Posterior vena cava (tissue), 2 donors: ENCODE data around the gene GRAP. TPM values are rescaled to one million over a fixed set of nuclear protein-coding genes. Genes with fewer than 3 reads are reported as not detected.
"Not testable (repeated sequence)": the region's sequence is repeated elsewhere in the genome, so short reads cannot be mapped to it uniquely, and the experiment has no call there.

ENCODE experiments used
- DNase-seq: peaks from one replicate; pipeline ENCODE4 v3.0.0-alpha.2; 2020; ENCODE audit warnings: low spot score
- intact Hi-C, 2 donors: fragments of 100-400 bp; cut with DNase I; formaldehyde crosslinking; loops; one replicate each; pipeline versions ENCODE4 v1.14.1 to v1.14.2; 2022 to 2023
- total RNA-seq, 2 donors: library from RNA; stranded (reverse); fragmentation: NEBNext Ultra II Directional; extraction: Animal tissue kit (Norgen Biotek cat#: 25700); gene quantifications; one replicate each; pipeline ENCODE4 v1.2.1, GENCODE V29; 2021
- donor health status: DM: yes; HTN: yes; CAD: no.
- donor health status: DM: yes; HTN: yes; CAD: no.

Gene GRAP
- total RNA-seq, 2 donors from 2014 or later, result 4.0 to 6.8 TPM

GRCh38 chr17:19047510-19047909, 753 bp upstream of the GRAP start:
- intact Hi-C loops, result not testable (repeated sequence)
- DNase-seq, result peak; percentile 42

- DNase-seq, intact Hi-C loops: not testable (repeated sequence)
These were observed 2.1 kb downstream of the GRAP start for GRCh38 chr17:19044643-19045042.

DNA sequence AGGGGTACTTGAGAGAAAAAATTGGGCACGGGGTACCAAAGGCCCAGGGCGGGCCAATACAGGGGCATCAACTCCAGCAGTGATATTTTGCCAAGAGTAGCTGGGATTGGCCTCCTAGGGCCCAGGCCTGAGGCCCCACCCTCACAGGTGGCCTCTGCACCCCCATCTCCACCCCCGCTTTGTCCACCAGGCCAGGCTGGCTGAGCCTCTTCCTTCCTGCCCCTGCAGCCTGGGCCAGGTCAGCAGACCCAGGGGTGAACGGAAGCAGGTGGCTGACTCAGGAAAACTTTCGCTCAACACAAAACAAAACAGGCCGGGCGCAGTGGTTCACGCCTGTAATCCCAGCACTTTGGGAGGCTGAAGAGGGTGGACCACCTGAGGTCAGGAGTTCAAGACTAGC, 3.7 kb downstream of the GRAP start:
- intact Hi-C loops, DNase-seq: not testable (repeated sequence)

DNA sequence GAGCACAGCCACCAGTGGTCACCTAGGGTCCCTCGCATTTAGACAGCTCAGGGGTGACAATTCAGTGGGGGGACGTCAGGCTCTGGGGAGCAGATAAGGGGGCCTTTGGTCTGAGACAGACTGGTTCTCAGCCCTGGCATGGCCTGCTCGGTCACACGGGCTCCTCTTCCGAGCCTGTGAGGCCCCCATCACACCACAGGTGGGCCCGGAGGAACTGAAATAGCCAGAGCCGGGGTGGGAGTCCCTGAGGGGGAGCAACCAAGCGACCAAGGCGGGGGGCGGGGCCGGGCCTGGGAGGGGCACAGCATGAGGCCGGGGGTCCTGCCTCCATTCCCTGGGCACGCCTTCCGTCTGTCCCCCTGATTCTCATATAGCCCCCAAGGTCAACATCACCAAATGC, 4.4 kb downstream of the GRAP start:
- intact Hi-C loops, DNase-seq: not testable (repeated sequence)

- intact Hi-C loops, DNase-seq: not testable (repeated sequence)
These were observed 4.9 kb downstream of the GRAP start for GRCh38 chr17:19041871-19042270.

GRCh38 chr17:19040350-19040749, 6.4 kb downstream of the GRAP start:
- intact Hi-C loops, DNase-seq: not testable (repeated sequence)

DNA sequence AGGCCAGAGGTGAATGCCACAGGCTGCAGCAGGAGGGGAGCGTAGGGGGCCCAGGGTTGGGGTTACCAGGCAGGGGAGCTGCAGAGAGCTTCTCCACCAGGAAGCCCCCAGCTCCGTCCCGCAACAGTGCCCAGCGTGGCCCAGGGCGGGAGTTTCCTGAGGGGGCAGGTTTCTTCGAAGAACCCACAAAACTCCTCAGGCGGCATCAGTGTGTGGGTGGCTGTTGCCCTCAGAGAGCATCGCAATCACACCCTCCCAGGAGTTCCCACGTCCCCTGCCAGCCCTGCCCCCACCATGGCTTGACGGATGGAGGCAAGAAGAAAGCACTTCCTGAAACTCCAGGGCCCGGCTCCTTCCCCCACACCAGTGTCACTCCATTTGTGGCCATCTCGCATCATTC, 8.0 kb downstream of the GRAP start:
- intact Hi-C loops, DNase-seq: not testable (repeated sequence)

- intact Hi-C loops, DNase-seq: not testable (repeated sequence)
These were observed 8.8 kb downstream of the GRAP start for GRCh38 chr17:19038007-19038406.

- intact Hi-C loops, DNase-seq: not testable (repeated sequence)
These were observed 9.2 kb downstream of the GRAP start for GRCh38 chr17:19037547-19037946.

- DNase-seq, intact Hi-C loops: not testable (repeated sequence)
These were observed 10.6 kb downstream of the GRAP start for GRCh38 chr17:19036186-19036585.

- DNase-seq, intact Hi-C loops: not testable (repeated sequence)
These were observed 14.3 kb downstream of the GRAP start for GRCh38 chr17:19032377-19032988.

DNA sequence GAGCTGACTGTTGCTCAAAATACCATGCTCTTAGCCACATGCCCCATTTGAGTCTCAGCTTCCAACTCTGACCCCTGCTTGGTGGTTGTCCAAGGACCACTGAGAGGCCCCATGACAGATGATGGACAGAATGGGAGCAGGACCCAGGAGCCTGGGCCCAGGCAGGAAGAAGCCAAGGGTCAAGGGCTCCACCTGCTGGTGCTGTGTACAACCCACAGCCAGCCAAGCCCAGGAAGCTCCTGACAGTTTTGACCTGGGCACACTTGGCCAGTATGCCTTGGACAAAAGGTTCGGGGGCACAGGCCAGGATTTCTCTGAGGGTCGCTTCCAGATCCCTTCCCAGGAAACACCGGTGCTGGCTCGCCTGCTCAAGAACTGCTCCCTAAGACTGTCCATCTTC, 15.0 kb downstream of the GRAP start:
- intact Hi-C loops, result not testable (repeated sequence)
- peak; percentile 90 for DNase-seq

DNA sequence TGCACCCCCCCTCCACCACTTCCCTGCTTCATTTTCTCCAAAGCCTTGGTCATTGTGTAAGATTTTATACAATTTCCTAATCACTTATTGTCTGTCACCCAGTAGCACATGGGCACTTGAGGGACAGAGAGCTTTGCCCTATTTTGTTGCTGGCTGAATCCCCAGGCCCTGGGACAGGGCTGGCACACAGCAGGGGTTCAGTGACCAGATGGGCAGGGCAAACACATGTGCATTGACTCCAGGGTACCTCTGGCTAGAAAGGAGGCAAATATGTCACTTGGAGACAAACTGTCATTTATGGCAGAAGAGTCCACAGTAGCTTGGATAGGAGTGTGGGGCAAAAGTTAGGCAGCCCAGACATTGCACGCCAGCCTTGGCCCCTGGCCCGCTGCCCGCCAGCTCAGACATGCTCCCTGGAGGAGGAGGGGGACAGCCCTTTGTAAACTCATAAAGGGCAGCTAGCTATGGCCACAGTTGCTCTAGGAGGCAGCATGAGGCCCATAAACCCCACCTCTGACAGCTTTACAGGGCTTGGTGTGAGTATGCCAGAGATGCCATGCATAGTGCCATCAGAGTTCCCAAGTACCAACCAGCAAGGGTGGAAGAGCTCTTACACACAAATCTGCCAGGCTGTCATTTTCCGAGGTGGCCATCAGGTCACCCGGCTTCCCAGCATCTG, 15.8 kb downstream of the GRAP start:
- DNase-seq, intact Hi-C loops: not testable (repeated sequence)

DNA sequence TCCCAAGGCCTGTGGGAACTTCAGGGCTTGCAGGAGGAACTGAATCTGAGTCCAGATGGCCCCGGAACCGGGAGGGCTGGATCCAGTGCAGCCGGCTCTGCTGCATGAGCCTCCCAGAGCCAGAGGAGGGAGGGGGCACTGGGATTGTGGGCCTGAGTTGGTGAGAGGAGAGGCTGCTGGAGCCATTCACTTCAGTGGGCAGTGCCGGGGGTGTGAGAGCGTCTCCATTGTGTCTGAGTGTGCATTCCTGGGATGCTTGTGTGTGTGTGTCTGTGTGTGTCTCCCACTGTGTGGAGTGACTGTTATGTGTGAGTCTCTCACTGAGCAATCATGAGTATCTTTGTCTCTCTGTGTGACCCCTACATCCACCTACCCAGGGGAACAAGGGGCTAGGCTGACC, 17.0 kb downstream of the GRAP start:
- DNase-seq, intact Hi-C loops: not testable (repeated sequence)

DNA sequence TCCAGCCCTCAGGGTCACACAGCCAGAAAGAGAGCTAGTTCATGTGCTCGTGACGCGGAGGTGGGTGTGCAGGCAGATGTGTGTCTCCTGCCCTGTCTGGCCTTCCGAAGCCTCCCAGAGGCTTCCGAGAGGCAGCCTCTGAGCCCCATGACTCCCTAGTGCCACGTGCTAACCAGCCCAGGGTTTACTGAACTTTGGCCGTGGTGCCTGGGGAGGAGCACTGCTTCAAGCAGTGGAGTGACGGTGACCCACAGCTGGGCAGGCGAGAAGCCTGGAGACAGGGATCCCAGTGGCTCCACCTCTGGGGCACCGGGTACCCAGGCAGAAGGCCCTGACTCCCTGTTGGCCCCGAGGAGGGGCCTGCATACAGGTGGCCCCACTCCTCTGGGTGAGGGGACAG, 18.1 kb downstream of the GRAP start:
- DNase-seq, intact Hi-C loops: not testable (repeated sequence)

GRCh38 chr17:19024101-19025078, 22.4 kb downstream of the GRAP start:
- peak; percentile 69 for DNase-seq
- intact Hi-C loops, result no loop called here

GRCh38 chr17:19023209-19023999, 23.4 kb downstream of the GRAP start:
- DNase-seq, result peak; percentile 45
- intact Hi-C loops, result no loop called here

DNA sequence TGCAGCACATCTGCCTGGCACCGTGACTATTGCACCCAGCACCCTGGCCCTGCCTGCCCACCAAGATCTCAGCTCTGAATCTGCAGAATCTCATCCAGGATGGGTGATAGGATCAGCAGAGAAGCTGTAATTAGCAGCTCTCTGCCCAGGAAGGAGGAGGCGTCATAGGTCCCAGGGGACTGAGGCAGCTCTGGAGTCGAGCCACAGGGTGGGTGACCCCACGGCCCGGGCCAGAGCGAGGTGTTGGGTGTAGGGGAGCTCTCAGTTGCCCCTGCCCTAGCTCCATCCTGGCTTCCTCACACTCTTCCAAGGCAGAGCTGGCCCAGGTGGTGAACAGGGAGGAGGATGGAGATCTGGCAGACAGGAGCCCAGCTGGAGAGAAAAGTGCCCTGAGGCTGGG, 24.0 kb downstream of the GRAP start:
- intact Hi-C loops, result no loop called here
- peak; percentile 55 for DNase-seq

- intact Hi-C loops, result no loop called here
- peak; percentile 49 for DNase-seq
These were observed 24.6 kb downstream of the GRAP start for GRCh38 chr17:19022128-19022527.
